GM19023 (cell line): ENCODE results near the gene SYNE1.
A peak's percentile ranks its signal among the peaks of the same experiment; 100 is the strongest.

Experiments
- ATAC-seq: cut with Tn5 transposase; IDR thresholded peaks from one replicate; pipeline ENCODE4 v1.9.1; 2021; ENCODE audit warnings: mild to moderate bottlenecking, moderate library complexity; ENCODE audit not compliant: unreplicated experiment

SYNE1 gene

GRCh38 chr6:152118224-152118623 is 518.9 kb downstream of the SYNE1 start:
- ATAC-seq, result no peak

GRCh38 chr6:152117156-152118133 is 519.7 kb downstream of the SYNE1 start:
- ATAC-seq, result peak; percentile 75

- ATAC-seq, result no peak
These were observed 524.5 kb downstream of the SYNE1 start for GRCh38 chr6:152112491-152113261.

- no peak for ATAC-seq
These were observed 526.0 kb downstream of the SYNE1 start for GRCh38 chr6:152110886-152111820.

GRCh38 chr6:152107973-152108372 is 529.2 kb downstream of the SYNE1 start:
- no peak for ATAC-seq

GRCh38 chr6:152100183-152100618 is 537.0 kb downstream of the SYNE1 start:
- ATAC-seq, result no peak

- ATAC-seq, result no peak
These were observed 537.5 kb downstream of the SYNE1 start for GRCh38 chr6:152099446-152100182.

- ATAC-seq, result no peak
These were observed 538.5 kb downstream of the SYNE1 start for GRCh38 chr6:152098683-152099082.

- ATAC-seq, result no peak
These were observed 540.2 kb downstream of the SYNE1 start for GRCh38 chr6:152096863-152097496.

GRCh38 chr6:152094992-152095592 is 542.1 kb downstream of the SYNE1 start:
- no peak for ATAC-seq

- ATAC-seq, result no peak
These were observed 542.9 kb downstream of the SYNE1 start for GRCh38 chr6:152094276-152094675.

GRCh38 chr6:152093711-152094110 is 543.5 kb downstream of the SYNE1 start:
- ATAC-seq, result no peak

GRCh38 chr6:152091851-152092341 is 545.3 kb downstream of the SYNE1 start:
- no peak for ATAC-seq

- no peak for ATAC-seq
These were observed 546.0 kb downstream of the SYNE1 start for GRCh38 chr6:152091201-152091600.

GRCh38 chr6:152089992-152090391 is 547.2 kb downstream of the SYNE1 start:
- no peak for ATAC-seq

GRCh38 chr6:152087701-152088100 is 549.5 kb downstream of the SYNE1 start:
- ATAC-seq, result no peak

GRCh38 chr6:152087096-152087495 is 550.1 kb downstream of the SYNE1 start:
- no peak for ATAC-seq

GRCh38 chr6:152086223-152086873 is 550.8 kb downstream of the SYNE1 start:
- ATAC-seq, result no peak
